GM10248 (cell line): ENCODE measurements around the gene MOV10L1.
"Not testable (repeated sequence)": the region's sequence is repeated elsewhere in the genome, so short reads cannot be mapped to it uniquely, and the experiment has no call there.

Experiments
- CTCF ChIA-PET: fragments of 300-600 bp; sonication (Branson Sonifier 250); formaldehyde crosslinking; extraction: SDS; loops from one replicate; lab custom pipeline; 2021; ENCODE audit warnings: antibody characterized with exemption; lab: Yijun Ruan, JAX
- POLR2A ChIA-PET: fragments of 350-650 bp; sonication (Branson Sonifier 250); formaldehyde crosslinking; extraction: SDS; loops from one replicate; lab custom pipeline; 2020; ENCODE audit warnings: antibody characterized with exemption; lab: Yijun Ruan, JAX
- DNase-seq: peaks from one replicate; pipeline ENCODE4 v3.0.0; 2012; ENCODE audit errors: extremely low spot score
- TF ChIP-seq, protein P1 (sequence below): IDR thresholded peaks from 2 replicates; pipeline ENCODE4 v1.5.1; 2012; ENCODE audit warnings: mild to moderate bottlenecking, low read depth; ENCODE audit errors: extremely low read depth, missing control alignments, control extremely low read depth

Gene MOV10L1

DNA sequence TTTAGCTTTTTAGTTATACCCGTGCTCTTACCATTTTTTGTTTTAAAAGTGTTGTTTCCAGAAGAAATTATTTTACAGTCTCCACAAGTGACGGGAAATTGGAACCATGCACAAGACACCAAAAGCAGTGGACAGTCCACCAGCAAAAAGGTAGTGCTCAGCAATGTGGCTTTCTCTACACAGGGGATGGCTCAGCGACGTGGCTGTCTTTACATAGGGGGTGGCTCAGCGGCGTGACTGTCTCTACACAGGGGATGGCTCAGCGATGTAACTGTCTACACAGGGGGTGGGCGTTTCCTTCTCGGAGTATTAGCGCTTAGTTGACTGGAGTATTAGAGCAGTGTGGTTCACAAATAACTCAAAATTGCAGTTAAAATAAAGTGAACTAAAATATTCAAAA, 44.7 kb downstream of the MOV10L1 start:
- ChIA-PET POLR2A (no interaction called here), CTCF (no interaction called here)
- TF ChIP-seq, protein P1, sequence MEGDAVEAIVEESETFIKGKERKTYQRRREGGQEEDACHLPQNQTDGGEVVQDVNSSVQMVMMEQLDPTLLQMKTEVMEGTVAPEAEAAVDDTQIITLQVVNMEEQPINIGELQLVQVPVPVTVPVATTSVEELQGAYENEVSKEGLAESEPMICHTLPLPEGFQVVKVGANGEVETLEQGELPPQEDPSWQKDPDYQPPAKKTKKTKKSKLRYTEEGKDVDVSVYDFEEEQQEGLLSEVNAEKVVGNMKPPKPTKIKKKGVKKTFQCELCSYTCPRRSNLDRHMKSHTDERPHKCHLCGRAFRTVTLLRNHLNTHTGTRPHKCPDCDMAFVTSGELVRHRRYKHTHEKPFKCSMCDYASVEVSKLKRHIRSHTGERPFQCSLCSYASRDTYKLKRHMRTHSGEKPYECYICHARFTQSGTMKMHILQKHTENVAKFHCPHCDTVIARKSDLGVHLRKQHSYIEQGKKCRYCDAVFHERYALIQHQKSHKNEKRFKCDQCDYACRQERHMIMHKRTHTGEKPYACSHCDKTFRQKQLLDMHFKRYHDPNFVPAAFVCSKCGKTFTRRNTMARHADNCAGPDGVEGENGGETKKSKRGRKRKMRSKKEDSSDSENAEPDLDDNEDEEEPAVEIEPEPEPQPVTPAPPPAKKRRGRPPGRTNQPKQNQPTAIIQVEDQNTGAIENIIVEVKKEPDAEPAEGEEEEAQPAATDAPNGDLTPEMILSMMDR, result no peak
- DNase-seq, result no peak

DNA sequence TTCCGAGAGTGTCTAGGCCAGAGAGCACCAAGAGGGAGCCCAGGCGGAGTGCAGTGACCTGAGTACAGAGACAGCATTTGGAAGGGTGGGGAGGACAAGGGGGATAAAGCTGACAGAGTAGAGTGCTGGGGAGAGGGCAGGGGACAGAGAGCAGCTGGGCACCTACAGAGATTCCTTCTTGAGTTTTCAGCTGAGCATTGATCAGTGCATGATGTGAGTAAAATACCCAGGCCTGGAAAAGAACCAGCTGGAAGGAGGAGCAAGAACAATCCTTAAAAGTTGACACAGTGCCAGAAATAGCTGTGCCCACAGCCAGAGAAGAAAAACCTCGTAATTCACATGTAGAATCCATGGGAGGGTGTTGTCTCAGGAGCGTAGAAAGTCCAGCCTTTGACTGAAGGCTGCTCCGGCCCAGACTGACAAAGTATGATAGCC, 46.8 kb downstream of the MOV10L1 start:
- ChIA-PET CTCF (interaction anchor here (1.3 kb wide), 1 partner anchor 12 kb away, joined by 5 read pairs; no protein-coding TSS in a partner anchor), POLR2A (no interaction called here)
- DNase-seq, result no peak
- TF ChIP-seq, protein P1, result no peak

DNA sequence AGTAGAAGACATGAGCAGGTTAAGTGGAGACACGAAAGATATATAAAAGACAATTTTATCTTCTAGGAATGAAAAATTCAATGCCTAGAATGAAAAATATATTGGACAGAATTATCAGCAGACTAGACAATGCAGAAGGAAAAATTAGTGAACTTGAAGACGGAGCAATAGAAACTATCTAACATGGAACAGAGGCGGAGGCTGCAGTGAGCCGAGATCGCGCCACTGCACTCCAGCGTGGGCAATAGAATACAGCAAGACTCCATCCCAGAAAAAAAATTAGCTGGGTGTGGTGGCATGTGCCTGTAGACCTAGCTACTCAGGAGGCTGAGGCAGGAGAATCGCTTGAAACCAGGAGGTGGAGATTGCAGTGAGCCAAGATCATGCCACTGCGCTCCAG, 47.5 kb downstream of the MOV10L1 start:
- POLR2A ChIA-PET, DNase-seq: not testable (repeated sequence)
- CTCF ChIA-PET, result interaction anchor here (1.3 kb wide), 1 partner anchor 11 kb away, joined by 5 read pairs; no protein-coding TSS in a partner anchor

DNA sequence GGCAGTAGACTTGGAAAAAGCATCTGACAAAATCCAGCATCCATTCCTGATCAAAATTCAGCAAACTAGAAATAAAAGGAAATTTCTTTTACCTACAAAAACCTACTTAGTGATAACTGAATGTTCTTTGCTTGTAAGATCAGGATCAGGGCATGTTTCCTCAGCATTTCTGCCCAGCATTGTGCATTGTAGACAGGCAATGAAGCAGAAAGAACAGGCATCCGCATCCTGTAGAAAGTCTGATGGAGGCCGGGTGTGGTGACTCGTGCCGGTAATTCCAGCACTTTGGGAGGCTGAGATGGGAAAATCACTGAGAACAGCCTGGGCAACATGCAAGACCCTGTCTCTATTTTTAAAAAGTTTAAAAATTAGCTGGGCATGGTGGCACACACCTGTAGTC, 48.2 kb downstream of the MOV10L1 start:
- TF ChIP-seq, protein P1, result no peak
- CTCF ChIA-PET, result no interaction called here
- POLR2A ChIA-PET, result no interaction called here
- DNase-seq, result no peak

DNA sequence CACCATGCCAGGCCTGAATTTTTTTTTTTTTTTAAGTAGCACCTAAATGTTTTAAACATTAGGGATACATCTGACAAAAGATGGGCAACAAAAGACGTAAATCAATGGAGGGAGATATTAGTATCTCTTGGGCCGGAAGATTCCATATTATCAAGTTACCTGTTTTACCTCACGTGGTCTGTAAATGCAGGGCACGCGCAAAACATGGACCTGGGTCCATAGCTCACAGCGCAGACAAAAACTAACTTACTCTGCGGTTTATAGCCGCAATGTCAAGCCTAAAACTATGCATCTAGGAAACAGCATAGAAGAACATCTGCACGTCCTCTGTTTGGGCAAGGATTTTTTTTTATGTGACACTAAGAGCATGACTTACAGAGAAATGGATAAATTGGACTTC, 49.2 kb downstream of the MOV10L1 start:
- DNase-seq, result no peak
- POLR2A ChIA-PET, result no interaction called here
- CTCF ChIA-PET, result no interaction called here

DNA sequence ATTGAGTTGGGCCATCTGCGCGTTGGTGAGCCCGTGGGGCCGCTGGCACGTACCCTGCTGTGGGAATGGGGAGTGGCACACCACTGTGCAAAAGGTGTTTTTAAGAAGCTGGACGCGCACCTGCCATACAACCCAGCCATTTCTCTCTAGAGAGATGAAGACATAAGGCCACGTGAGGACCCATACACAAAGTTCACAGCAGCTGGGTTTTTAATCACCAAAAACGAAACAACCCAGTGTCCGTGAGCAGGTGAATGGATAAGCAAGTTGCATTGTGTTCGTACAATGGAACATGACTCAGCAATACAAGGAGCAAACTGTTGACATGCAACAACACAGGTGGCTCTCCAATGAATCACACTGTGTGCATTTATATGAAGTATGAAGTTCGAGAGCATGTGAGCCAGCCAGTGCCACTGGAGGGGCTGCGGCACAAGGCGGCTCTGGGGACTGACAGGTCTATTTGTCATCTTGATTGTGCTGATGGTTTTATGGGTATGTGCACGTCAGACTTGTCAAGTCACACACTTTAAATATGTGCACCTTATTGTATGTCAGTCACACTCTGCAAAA, 50.1 kb downstream of the MOV10L1 start:
- ChIA-PET CTCF (no interaction called here), POLR2A (no interaction called here)
- TF ChIP-seq, protein P1, result no peak
- DNase-seq, result no peak

More for the DNA sequence above, 49.2 kb downstream of the MOV10L1 start:
- TF ChIP-seq, protein P1, result no peak

DNA sequence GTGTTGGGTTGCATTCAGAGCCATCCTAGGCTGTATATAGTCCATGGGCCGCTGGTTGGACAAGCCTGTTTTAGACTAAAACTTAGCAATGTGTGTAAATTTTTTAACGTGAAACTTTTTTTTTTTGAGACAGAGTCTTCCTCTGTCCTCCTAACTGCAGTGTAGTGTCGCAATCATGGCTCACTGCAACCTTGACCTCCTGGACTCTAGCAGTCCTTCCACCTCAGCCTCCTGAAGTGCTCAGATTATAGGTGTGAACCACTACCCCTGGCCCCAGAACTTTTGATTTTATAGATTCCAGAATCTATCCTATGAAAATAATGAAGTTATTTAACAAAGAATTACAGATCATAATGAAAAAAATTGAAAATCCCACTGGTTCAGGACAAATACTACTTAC, 50.8 kb downstream of the MOV10L1 start:
- ChIA-PET POLR2A (interaction anchor here (0.7 kb wide), 1 partner anchor 138 kb away, joined by 4 read pairs; no protein-coding TSS in a partner anchor), CTCF (no interaction called here)
- TF ChIP-seq, protein P1, result no peak
- DNase-seq, result no peak
